Measurements from ENCODE around the gene OR14J1. TPM values are rescaled to one million over a fixed set of nuclear protein-coding genes. Genes with fewer than 3 reads are reported as not detected.
"Not testable (repeated sequence)": the region's sequence is repeated elsewhere in the genome, so short reads cannot be mapped to it uniquely, and the experiment has no call there.

The OR14J1 gene, protein sequence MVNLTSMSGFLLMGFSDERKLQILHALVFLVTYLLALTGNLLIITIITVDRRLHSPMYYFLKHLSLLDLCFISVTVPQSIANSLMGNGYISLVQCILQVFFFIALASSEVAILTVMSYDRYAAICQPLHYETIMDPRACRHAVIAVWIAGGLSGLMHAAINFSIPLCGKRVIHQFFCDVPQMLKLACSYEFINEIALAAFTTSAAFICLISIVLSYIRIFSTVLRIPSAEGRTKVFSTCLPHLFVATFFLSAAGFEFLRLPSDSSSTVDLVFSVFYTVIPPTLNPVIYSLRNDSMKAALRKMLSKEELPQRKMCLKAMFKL
- under 1 TPM; 0.03 to 0.11 (median 0.07) TPM for polyA plus RNA-seq (ENCODE audit: insufficient read length in 4 of 4)

DNA sequence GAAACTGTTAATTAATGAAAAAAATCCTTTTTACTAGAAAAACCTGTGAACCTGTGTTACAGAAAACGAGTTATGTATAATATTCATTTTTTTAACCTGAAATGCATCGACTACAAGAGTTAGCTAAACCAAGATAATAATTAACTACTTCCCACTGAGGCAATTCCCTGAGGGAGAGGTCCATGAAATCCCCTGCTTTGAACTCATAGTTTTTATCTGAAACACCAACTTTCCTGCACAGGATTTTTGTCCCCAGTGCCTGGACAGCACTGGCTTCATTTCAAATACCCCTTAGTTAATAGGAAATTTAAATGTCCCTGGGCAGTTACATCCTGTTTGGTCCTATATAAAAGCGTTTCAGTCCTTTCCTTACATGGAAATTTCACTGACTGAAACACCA, at the start of gene OR14J1:
Gene OR14J1, plus strand, starts transcription at position 386 of the 400 bp plus-strand sequence. CDS start 4,989 bp downstream, outside the sequence.
- DNase-seq (ENCODE audit: low read depth in 4 of 4, low spot score in 2 of 4) = no peak

DNA sequence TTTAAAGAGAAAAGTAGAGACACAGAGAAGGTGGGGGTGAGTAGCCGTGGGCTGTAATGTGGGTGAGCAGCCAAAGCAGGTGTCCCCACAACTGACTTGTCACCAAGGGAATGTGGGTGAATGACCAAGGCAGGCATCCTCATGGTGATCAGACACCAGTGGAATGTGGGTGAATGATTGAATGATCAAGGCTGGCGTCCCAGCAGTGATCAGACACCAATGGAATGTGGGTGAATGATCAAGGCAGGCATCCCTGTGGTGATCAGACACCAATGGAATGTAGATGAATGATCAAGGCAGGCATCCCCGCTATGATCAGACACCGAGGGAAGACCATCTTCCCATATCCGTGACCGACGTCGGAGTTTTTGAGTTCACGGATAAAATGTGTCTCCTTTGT, 49.8 kb upstream of the OR14J1 start:
- no peak for DNase-seq (ENCODE audit: low read depth in 4 of 4, low spot score in 2 of 4)

DNA sequence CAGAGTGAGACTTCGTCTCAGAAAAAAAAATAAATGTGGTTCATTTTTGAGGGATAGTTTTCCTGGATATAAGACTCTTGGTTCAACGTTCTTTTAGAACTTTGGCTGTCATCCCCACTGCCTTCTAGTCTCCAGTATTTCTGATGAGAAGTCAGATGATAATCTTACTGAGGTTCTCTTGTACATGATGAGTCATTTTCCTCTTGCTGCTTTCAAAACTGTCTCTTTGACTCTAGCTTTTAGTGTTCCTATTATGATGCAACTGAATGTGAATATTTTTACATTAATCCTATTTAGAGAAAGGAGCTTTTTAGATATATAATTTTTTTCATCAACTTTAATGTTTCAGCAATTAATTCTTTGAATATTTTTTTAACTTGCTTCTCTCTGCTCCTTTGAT, 46.0 kb upstream of the OR14J1 start:
- no peak for DNase-seq (ENCODE audit: low read depth in 4 of 4, low spot score in 2 of 4)

DNA sequence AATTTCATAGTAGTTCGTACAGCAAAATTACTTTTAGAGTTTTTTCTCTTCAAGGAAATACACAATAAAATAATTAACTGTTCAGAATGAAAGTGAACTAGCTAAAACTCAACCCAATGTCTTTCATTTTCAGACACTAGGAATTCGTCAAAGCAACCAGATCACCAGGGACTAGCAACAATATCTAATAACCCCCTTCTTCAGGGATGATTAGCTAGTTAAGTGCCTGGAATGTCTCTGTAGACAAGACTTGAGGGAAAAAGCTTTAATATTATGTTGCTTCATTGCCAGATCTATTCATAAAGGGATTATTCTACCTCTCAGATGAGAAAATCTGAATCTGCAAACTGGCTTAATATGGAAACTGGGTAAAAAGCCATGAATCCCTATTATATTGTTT, 41.8 kb upstream of the OR14J1 start:
- DNase-seq (ENCODE audit: low read depth in 4 of 4, low spot score in 2 of 4) = no peak

DNA sequence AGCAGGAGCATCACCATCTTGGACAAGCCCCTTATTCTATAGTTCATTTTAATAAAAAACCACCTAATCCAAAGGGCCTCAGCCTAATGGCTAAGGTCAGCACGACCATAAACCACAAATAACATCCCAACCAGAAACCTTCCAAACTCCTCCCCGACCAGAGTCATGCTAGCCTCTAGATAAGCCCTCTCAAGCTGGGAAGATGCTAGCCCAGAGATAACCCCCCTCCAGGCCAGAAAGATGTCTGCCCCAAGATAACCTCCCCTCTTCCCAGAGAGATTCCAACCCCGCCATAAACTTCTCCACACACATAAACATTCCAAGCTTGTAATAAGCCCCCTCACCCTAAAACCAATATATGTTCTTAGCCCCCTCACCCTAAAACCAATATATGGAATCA, 38.5 kb upstream of the OR14J1 start:
- no peak for DNase-seq (ENCODE audit: low read depth in 4 of 4, low spot score in 2 of 4)

DNA sequence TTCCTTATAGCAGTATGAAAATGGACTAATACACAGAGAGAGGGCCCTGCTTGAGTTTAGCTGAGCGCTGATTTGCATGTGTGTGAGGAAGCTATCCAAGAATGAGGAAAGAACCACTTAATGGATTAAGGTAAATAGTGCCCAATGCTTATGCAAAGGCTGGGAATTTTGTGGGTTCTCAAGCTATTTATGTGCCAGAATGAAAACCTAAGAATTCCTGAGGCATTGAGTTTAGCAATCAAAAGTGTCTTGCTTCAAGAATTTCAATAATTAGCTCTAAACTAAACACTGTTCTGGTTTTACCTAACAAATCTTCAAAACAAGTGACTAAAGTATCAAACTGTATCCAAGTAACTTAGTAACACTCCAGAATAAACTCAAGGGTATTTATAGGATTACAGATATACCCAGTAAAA, 7.0 kb upstream of the OR14J1 start:
- DNase-seq (ENCODE audit: low read depth in 4 of 4, low spot score in 2 of 4) = no peak

DNA sequence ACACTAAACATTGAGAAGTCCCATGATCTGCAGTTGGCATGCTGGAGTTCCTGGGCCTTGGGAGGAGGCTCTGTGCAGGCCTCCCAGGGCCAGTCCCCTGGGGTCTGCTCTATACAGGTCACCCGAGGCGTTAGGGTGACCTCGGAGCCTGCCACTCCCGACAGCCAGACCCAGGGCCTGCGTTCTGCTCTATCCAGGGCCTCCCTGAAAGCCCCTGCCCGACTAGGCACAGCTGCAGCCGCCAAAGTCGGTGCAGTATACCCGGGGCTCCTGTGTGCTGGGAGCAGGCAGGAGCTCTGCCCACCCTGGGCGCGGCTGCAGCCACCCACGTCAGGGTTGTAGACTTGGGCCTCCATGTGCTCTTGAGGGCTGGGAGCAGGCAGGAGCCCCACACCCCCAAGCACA, 6.3 kb upstream of the OR14J1 start:
- DNase-seq (ENCODE audit: low read depth in 4 of 4, low spot score in 2 of 4) = no peak

DNA sequence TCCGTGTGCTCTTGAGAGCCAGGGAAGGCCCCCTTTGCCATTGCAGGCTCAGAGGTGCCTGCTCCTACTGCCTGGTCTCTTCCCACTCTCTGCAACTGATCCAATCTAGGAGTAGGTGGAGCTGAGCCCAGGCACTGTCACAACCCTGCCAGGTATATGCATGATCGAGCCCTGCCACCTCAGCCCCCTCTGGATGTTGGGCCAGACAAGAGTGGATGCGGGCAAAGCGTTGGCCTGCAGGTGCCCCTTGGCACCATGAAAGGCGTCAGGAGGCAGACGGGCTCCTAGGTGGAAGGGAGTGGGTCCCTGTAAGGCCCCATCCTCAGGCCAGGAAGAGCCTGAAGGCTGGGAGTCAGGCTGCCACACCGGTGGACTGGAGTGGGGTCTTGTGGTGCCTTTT, 5.9 kb upstream of the OR14J1 start:
- DNase-seq (ENCODE audit: low read depth in 4 of 4, low spot score in 2 of 4) = no peak

DNA sequence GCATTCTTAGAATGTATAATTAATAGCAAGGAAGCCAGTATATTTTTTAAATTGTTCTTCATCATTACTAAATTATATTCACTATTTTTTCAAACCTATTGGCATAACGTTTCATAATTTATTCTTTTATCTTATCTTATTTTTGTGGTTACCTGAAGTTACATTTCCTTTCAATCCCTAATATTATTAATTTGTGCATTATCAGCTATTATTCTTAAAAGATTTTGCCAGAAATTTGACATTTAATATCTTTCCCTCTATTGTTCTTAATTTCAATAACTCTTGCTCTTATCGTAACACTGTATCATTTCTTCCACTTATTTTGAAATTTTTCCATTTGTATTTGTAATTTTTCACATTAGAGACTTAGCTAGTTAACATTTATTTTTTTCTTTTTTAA, 18.4 kb downstream of the OR14J1 start:
- no peak for DNase-seq (ENCODE audit: low read depth in 4 of 4, low spot score in 2 of 4)

DNA sequence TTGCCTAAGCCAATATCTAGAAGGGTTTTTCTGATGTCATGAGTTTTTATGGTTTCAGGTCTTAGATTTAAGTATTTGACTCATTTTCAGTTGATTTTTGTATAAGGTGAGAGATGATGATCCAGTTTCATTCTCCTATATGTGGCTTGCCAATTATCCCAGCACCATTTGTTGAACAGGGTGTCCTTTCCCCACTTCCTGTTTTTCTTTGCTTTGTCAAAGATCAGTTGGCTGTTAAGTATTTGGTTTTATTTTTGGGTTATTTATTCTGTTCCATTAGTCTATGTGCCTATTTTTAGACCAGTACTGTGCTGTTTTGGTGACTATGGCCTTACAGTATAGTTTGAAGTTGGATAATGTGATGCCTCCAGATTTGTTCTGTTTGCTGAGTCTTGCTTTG, 21.8 kb downstream of the OR14J1 start:
- not testable (repeated sequence) for DNase-seq (ENCODE audit: low read depth in 4 of 4, low spot score in 2 of 4)

DNA sequence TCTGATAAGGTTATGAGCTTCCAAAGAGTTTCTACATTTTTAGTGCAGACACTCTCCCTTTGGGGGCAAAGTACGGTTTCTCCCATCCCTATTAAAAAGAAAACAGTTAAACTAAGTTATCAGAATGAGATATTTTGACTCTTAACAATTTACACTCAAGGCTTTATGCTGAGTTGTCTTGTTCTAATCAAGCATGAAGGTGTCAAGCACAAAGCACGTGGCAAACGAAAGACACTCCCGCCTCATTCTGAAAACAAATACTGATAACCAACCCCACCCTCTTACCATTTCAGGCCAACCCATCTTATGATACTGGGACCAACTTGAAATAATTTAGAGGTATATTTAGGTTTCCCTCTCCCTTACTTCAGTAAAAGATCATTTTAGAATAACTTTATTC, 24.3 kb downstream of the OR14J1 start:
- no peak for DNase-seq (ENCODE audit: low read depth in 4 of 4, low spot score in 2 of 4)

DNA sequence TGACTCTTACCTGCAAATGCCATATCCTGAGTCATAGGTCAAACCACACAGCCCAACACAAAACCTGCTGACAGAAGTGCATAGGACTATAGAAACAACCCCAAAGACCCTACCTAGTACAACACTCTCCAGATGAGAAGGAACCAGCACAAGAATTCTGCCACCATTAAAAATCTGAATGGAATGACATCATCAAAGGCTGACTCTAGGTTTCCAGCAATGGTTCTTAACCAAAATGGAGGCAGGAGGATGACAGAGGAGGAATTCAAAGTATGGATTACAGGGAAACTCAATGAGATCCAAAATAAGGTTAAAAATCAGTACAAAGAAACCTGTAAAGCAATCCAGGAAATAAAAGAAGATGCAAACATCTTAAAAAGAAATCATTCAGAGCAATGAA, 31.2 kb downstream of the OR14J1 start:
- no peak for DNase-seq (ENCODE audit: low read depth in 4 of 4, low spot score in 2 of 4)

DNA sequence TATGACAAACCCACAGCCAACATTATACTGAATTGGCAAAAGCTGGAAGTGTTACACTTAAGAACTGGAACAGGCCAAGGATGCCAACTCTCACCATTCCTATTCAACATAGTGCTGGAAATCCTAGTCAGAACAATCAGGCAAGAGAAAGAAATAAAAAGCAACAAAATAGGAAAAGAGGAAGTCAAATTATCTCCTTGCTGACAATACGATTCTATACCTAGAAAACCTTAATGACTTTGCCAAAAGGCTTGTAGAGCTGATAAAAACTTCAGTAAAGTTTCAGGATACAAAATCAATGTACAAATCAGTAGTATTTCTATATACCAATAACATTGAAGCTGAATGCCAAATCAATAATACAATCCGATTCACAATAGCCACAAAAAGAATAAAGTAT, 34.8 kb downstream of the OR14J1 start:
- DNase-seq (ENCODE audit: low read depth in 4 of 4, low spot score in 2 of 4) = no peak

DNA sequence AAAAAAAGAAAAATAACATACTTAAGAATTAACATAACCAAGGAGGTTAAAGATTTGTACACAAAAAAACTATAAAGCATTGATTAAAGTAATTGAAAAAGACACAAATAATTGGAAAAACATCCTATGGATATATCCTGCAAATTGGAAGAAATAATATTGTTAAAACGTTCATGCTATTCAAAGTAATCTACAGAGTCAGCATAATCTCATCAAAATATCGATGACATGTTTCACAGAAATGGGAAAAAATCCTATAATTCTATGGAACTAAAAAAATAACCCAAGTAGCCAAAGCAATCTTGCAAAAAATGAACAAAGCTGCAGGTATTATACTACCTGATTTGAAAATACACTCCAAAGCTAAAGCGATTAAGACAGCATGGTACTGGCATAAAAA, 43.9 kb downstream of the OR14J1 start:
- DNase-seq (ENCODE audit: low read depth in 4 of 4, low spot score in 2 of 4) = no peak

DNA sequence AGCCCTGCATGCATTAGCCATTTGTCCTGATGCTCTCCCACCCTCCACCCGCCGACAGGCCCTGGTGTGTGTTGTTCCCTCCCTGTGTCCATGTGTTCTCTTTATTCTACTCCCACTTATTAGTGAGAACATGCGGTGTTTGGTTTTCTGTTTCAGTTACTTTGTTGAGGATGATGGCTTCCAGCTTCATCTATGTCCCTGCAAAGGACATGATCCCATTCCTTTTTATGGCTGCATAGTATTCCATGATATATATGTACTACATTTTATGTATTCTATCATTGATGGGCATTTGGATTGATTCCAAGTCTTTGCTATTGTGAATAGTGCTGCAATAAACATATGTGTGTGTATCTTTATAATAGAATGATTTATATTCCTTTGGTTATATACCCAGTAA, 47.8 kb downstream of the OR14J1 start:
- not testable (repeated sequence) for DNase-seq (ENCODE audit: low read depth in 4 of 4, low spot score in 2 of 4)

DNA sequence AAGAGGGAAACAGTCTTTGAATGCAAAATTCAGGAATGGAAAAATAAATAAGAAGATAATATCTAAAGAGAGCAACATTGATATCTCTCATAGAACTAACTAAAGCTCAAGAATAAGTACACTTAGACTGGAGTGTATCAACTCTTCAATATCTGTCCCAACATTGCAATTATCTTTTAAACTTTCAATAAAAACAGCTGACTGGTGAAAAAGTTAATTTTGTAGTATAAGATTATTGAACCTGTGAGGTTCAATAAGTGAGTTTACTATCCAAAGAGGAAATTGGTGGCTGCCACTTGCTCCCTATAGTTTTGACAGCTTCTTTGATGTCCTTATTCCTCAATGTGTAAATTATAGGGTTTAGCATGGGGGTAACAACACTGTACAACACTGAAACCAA, 53.5 kb downstream of the OR14J1 start:
- DNase-seq (ENCODE audit: low read depth in 4 of 4, low spot score in 2 of 4) = no peak

DNA sequence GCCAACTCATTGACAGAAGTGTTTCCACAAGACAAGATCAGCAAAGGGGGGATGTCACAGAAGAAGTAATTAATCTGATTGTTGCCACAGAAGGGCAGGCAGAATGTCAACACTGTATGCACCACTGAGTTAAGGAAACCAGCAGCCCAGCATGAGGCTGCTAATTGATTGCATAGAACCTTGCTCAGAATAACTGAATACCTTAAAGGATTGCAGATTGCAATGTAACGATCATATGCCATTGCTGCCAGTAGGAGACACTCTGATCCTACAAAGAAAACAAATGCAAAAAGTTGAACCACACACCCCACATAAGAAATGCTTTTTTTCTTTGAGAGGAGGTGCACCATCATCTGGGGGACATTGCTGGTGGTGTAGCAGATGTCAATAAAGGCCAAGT, 54.1 kb downstream of the OR14J1 start:
- no peak for DNase-seq (ENCODE audit: low read depth in 4 of 4, low spot score in 2 of 4)

Other genes with a start within 250 kb of the OR14J1 start
- gene OR2B3, start 214.4 kb upstream of the OR14J1 start, polyA plus RNA-seq (ENCODE audit: insufficient read length in 4 of 4) = not detected
- gene OR2J1, start 202.2 kb upstream of the OR14J1 start, polyA plus RNA-seq (ENCODE audit: insufficient read length in 4 of 4) = not detected
- gene OR2J3, start 193.6 kb upstream of the OR14J1 start, polyA plus RNA-seq (ENCODE audit: insufficient read length in 4 of 4) = not detected
- not detected for gene OR2J2, start 130.8 kb upstream of the OR14J1 start, polyA plus RNA-seq (ENCODE audit: insufficient read length in 4 of 4)
- not detected for gene OR5V1, start 67.2 kb downstream of the OR14J1 start, polyA plus RNA-seq (ENCODE audit: insufficient read length in 4 of 4)
- not detected for gene OR12D3, start 73.6 kb downstream of the OR14J1 start, polyA plus RNA-seq (ENCODE audit: insufficient read length in 4 of 4)
- gene OR12D2, start 93.9 kb downstream of the OR14J1 start, polyA plus RNA-seq (ENCODE audit: insufficient read length in 4 of 4) = not detected
- not detected for gene OR12D1, start 113.2 kb downstream of the OR14J1 start, polyA plus RNA-seq (ENCODE audit: insufficient read length in 4 of 4)
- not detected for gene OR10C1, start 137.6 kb downstream of the OR14J1 start, polyA plus RNA-seq (ENCODE audit: insufficient read length in 4 of 4)
- not detected for gene OR11A1, start 155.4 kb downstream of the OR14J1 start, polyA plus RNA-seq (ENCODE audit: insufficient read length in 4 of 4)
- gene OR2H1, start 155.5 kb downstream of the OR14J1 start, polyA plus RNA-seq (ENCODE audit: insufficient read length in 4 of 4) = not detected
- not detected for gene MAS1L, start 186.3 kb downstream of the OR14J1 start, polyA plus RNA-seq (ENCODE audit: insufficient read length in 4 of 4)

Data from left renal cortex interstitium (tissue), 4 donors.